ENCODE results near the gene ATP9B.

The ATP9B gene

GRCh38 chr18:79382681-79383387, 313.6 kb downstream of the ATP9B start:
- no peak for DNase-seq (ENCODE audit: low spot score)

- DNase-seq (ENCODE audit: low spot score): no peak
Observed at GRCh38 chr18:79383388-79384056, 314.3 kb downstream of the ATP9B start.

- DNase-seq (ENCODE audit: low spot score): no peak
Observed at GRCh38 chr18:79384151-79384807, 315.1 kb downstream of the ATP9B start.

- DNase-seq (ENCODE audit: low spot score): no peak
Observed at GRCh38 chr18:79384834-79385233, 315.6 kb downstream of the ATP9B start.

- no peak for DNase-seq (ENCODE audit: low spot score)
Observed at GRCh38 chr18:79385326-79385707, 316.1 kb downstream of the ATP9B start.

GRCh38 chr18:79385708-79386341, 316.6 kb downstream of the ATP9B start:
- DNase-seq (ENCODE audit: low spot score): no peak

- DNase-seq (ENCODE audit: low spot score): no peak
Observed at GRCh38 chr18:79386547-79386946, 317.4 kb downstream of the ATP9B start.

- no peak for DNase-seq (ENCODE audit: low spot score)
Observed at GRCh38 chr18:79387214-79387613, 318.0 kb downstream of the ATP9B start.

- no peak for DNase-seq (ENCODE audit: low spot score)
Observed at GRCh38 chr18:79387615-79388014, 318.4 kb downstream of the ATP9B start.

GRCh38 chr18:79388043-79388442, 318.8 kb downstream of the ATP9B start:
- DNase-seq (ENCODE audit: low spot score): no peak

- no peak for DNase-seq (ENCODE audit: low spot score)
Observed at GRCh38 chr18:79389689-79390088, 320.5 kb downstream of the ATP9B start.

- no peak for DNase-seq (ENCODE audit: low spot score)
Observed at GRCh38 chr18:79392226-79392625, 323.0 kb downstream of the ATP9B start.

- DNase-seq (ENCODE audit: low spot score): no peak
Observed at GRCh38 chr18:79393181-79393634, 324.0 kb downstream of the ATP9B start.

- peak; percentile 50 for DNase-seq (ENCODE audit: low spot score)
Observed at GRCh38 chr18:79393635-79394533, 324.7 kb downstream of the ATP9B start.

- no peak for DNase-seq (ENCODE audit: low spot score)
Observed at GRCh38 chr18:79394534-79395307, 325.5 kb downstream of the ATP9B start.

- no peak for DNase-seq (ENCODE audit: low spot score)
Observed at GRCh38 chr18:79395308-79395640, 326.1 kb downstream of the ATP9B start.

- peak; percentile 70 for DNase-seq (ENCODE audit: low spot score)
Observed at GRCh38 chr18:79395761-79396404, 326.7 kb downstream of the ATP9B start, which contains the start of gene NFATC1. NFATC1 (plus strand) TSS chr18:79395930; CDS start chr18:79396225, 295 bp downstream.

- no peak for DNase-seq (ENCODE audit: low spot score)
Observed at GRCh38 chr18:79396431-79397246, 327.4 kb downstream of the ATP9B start.

GRCh38 chr18:79397247-79397829, 328.1 kb downstream of the ATP9B start:
- DNase-seq (ENCODE audit: low spot score): no peak

Measured in CD4-positive, alpha-beta T cell treated with Interleukin-2 at 100 ng/mL for 4 hours (primary cell).